MG63 (cell line): ENCODE results near the gene NFE2L2. TPM values are rescaled to one million over a fixed set of nuclear protein-coding genes. Genes with fewer than 3 reads are reported as not detected.
"Not testable (repeated sequence)": the region's sequence is repeated elsewhere in the genome, so short reads cannot be mapped to it uniquely, and the experiment has no call there.

ENCODE experiments used
- DNase-seq: peaks from one replicate; pipeline ENCODE4 v3.0.0-alpha.2; 2020
- H3K27me3 ChIP-seq: fragments of 250-450 bp; sonication (Bioruptor Pico); 2 replicates; pipeline ENCODE4 v1.5.1; 2020; ENCODE audit warnings: mild to moderate bottlenecking, moderate library complexity
- H3K36me3 ChIP-seq: fragments of 250-450 bp; sonication (Bioruptor Pico); 2 replicates; pipeline ENCODE4 v1.5.1; 2020; ENCODE audit warnings: mild to moderate bottlenecking, moderate library complexity
- H3K4me3 ChIP-seq: fragments of 250-450 bp; sonication (Bioruptor Pico); 2 replicates; pipeline ENCODE4 v1.5.1; 2020; ENCODE audit warnings: mild to moderate bottlenecking, moderate library complexity
- H3K9me3 ChIP-seq: fragments of 250-450 bp; sonication (Bioruptor Pico); 2 replicates; pipeline ENCODE4 v1.5.1; 2020; ENCODE audit warnings: mild to moderate bottlenecking, moderate library complexity
- total RNA-seq: library from RNA; depleted of rRNA; stranded (reverse); fragments of >200 nt; shearing (Covaris generic); gene quantifications from 2 replicates; pipeline ENCODE4 v1.2.3, GENCODE V29; 2014; ENCODE audit warnings: low replicate concordance

NFE2L2 gene
- total RNA-seq, 1 experiment from 2014 or later = 71.7 TPM

DNA sequence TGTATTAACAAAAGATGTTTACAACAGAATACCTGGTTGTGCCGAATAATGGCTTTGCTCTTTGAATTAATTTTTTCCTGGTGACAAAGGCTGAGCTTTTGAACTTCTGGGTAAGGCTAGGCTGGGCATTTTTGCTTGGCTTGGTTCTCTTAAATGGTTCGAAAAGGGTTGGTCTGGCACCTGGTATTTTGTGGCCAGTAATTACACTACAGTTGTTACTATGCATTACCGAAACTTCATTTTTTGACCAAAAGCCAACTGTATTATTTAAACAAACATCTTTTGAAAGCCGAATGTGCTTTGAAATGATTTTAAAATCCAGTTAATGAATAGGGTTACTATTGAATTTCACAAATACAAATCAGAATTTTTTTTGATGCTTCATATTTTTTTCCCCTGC is 19.4 kb upstream of the NFE2L2 start:
- no peaks in the 10 kb centered on the region for H3K9me3 ChIP-seq
- DNase-seq = no peak
- no peaks in the 10 kb centered on the region for H3K27me3 ChIP-seq
- H3K36me3 ChIP-seq = no peaks in the 10 kb centered on the region
- no peak overlapping the region for H3K4me3 ChIP-seq

DNA sequence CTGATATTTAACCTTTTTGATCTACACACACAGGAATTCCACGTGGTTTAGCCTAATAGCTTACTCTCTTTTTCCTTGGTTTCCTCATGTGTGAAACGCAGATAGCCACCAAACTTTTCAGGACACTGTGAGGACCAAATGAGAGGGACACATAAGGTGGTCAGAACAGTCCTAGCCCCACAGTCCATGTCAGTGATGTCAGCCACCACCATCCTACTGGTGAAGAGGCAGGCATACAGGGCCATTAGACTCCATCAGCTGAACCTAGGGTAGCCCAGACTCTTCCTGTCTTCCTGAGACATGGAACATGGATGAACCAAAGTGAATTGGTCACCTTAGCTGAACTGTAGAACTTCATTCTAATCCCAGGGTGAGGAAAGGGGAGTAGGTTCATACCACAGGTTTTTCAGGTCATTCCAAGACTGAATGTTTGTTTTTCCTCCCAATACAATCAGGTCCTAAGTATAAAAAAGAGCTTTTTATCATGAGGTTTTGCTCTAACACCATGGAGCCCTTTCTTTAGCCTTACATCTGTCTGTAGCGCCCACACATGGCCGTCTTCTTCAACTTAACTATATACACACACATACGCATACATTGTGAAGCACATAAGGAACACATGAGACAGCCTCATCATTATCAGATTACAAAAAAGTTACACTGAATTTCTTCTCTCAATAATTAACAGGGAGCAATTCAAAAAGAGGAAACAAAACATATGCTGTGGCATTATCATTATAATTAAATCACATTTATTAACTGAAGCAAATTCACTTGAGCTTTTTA is 18.5 kb upstream of the NFE2L2 start:
- DNase-seq = no peak
- no peaks in the 10 kb centered on the region for H3K36me3 ChIP-seq
- H3K27me3 ChIP-seq = no peaks in the 10 kb centered on the region
- H3K4me3 ChIP-seq = no peak overlapping the region
- no peaks in the 10 kb centered on the region for H3K9me3 ChIP-seq

DNA sequence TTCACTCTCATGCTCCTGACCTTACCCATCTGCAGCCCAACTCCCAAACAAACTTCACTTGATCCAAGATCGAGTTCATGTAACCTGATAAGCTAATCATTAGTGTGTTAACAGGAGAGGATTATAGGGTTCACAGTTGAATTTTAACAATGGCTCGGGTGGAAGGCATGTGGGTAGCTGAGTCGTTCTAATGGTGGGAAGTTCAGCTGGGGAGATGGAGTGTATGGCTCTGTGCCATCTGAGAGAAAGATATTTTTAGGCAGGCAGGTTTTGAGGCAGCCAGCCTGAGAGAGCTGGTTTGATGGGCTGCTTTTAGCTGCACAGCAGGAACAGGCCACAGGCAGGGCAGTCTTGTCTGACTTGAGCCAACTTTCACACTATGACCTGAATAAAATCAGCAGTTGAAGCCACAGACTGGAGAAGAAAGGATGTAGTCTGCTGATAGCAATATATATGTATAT is 17.7 kb upstream of the NFE2L2 start:
- H3K9me3 ChIP-seq = no peaks in the 10 kb centered on the region
- peak; percentile 34 for DNase-seq
- H3K36me3 ChIP-seq = no peaks in the 10 kb centered on the region

DNA sequence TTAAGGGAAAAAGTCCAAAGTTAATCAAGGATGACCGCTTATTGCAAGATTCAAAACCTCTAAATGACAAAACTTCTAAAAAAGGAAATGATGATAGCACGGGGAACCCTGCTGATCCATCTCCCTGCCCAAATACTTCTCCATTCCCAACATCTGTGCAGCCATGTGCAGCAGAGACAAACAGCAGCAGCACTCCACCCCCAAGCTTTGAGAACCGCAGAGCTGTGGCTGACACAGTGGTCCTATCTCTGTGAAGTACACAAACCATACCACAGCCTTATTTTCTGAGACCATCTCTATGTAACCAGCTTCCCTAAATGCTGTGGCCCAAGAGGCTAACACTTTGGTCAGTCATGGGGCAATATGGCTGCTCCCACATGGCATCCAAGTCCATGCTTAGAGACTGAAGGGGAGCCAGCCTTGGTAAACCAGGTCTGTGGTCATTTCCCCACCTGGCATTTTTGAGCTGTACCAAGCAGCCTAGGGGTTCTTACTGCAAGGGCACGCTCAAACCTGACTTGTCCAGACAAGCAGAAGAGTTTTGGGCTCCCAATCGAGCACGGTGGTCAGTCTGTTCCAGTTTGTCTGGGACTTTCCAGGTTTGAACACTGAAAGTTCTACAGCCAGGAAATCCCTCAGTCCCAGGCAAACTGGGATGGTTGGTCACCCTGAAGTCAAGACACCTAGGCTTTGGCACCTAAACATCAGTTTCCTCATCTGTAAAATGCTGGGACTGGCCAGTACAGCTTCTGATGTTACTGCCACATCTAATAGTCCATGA is 17.1 kb upstream of the NFE2L2 start:
- no peaks in the 10 kb centered on the region for H3K36me3 ChIP-seq
- H3K4me3 ChIP-seq = no peak overlapping the region
- no peaks in the 10 kb centered on the region for H3K9me3 ChIP-seq
- H3K27me3 ChIP-seq = no peaks in the 10 kb centered on the region
- DNase-seq = no peak

More for the DNA sequence above, 17.7 kb upstream of the NFE2L2 start:
- H3K4me3 ChIP-seq = no peak overlapping the region
- H3K27me3 ChIP-seq = no peaks in the 10 kb centered on the region

DNA sequence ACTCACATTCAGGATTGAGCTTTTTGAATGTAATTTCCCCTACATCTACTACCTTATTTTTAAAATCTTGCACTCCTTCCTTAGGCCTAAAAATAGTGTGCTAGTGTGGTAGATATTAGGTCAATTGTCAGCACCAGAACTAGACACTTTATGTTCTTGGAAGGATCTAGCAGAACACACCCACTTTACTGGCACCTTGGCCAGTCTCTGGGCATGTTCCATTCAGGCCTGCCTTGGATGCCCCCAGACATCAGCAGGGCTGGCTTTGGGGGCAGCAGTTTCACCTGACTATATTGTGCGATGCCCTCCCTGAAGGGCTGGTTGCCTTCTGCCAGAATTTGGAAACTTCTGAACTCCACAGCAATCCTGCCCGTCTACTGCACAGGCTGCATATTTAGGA is 15.3 kb upstream of the NFE2L2 start:
- DNase-seq = no peak
- no peaks in the 10 kb centered on the region for H3K36me3 ChIP-seq
- H3K4me3 ChIP-seq = no peak overlapping the region
- H3K27me3 ChIP-seq = no peaks in the 10 kb centered on the region
- no peaks in the 10 kb centered on the region for H3K9me3 ChIP-seq

DNA sequence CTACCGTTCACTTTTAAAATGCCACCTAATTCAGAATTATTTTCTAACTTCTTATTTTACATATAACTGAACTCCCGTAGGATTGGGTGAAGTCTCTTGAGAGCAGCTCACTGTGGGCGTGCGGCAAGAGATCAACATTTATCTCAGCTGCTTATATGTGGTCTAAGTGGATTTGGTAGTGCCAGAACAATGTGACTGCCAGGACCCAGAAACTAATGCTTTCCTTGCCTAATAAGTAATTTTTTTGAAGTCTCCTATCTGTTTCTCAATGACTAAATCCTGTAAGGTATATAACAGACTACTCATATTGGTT is 11.2 kb upstream of the NFE2L2 start:
- H3K36me3 ChIP-seq = no peaks in the 10 kb centered on the region
- DNase-seq = peak; percentile 82
- H3K27me3 ChIP-seq = no peaks in the 10 kb centered on the region
- H3K4me3 ChIP-seq = 0 out of 2 replicates have a peak overlapping the region, but pooled peaks have one; percentile 5
- H3K9me3 ChIP-seq = no peaks in the 10 kb centered on the region

DNA sequence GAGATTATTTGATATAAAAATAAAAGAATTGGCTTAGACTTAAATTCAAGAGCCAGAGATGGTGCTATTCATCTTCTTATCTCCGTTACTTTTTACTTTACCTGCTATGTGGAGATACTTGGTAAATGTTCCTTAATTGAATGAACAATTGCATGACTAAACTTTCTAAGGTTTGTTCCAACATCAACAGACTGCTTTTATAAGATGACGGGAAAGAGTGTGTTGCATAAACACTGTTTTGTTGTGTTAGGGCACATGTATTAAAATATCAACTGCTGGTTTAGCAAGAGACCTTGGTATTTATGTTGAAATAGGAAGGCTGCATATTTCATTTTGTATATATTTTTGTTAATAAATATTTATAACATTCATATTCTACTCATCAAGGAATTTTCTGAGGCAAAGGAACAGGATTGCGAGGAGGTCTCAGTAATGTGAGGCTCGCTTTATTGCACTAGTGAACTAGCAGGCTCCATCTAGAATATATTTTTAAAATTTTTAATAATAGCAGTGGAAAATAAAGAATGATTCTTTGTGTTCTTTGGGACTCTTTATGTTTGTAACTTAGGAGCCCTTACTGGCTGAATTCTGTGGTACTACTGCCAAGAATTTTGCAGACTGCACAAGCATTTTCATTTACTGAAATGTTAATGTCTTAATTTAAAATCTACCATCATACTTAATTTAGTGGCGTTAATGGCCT is 10.7 kb upstream of the NFE2L2 start:
- Histone ChIP-seq H3K9me3 (no peaks in the 10 kb centered on the region), H3K4me3 (0 out of 2 replicates have a peak overlapping the region, but pooled peaks have one; percentile 5), H3K27me3 (no peaks in the 10 kb centered on the region), H3K36me3 (no peaks in the 10 kb centered on the region)
- DNase-seq = no peak

DNA sequence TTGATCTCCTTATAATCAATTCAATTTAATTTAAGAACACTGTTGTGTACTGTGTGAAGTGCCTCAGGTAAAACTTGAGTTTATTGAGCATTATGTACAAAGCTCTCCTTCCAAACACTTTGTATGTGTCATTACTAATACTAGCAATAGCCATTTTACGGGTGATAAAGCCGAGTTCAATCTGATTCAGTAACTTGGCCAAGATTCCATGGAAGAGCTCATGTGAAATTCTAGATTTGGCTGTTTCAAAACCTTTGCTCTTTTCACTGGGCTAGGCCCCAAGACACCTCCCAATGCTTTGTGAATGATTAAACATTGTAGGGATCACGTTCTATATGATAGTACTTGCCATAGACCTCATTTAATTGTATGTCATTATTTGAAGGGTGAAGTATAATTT is 8.9 kb upstream of the NFE2L2 start:
- no peaks in the 10 kb centered on the region for H3K9me3 ChIP-seq
- DNase-seq = peak; percentile 67
- no peaks in the 10 kb centered on the region for H3K36me3 ChIP-seq
- H3K27me3 ChIP-seq = no peaks in the 10 kb centered on the region
- H3K4me3 ChIP-seq = no peak overlapping the region

DNA sequence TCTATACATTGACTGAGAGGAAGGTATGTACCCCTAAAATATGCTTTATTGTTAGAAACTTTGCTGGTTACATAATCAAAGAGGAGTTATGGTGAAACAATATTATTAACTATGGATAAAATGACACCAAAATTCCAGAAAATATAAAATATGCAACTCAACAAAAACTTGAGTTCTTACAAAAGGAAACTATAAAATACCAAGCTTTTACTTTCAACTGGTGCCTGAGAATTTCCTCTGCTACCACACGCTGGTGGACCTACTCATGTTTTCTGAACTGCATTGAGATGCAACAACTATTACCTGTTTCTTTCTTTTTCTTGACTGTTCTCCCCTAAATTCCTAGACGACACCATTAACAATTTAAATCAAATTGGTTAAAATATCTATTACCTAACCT is 8.2 kb upstream of the NFE2L2 start:
- Histone ChIP-seq H3K4me3 (no peak overlapping the region), H3K9me3 (no peaks in the 10 kb centered on the region), H3K36me3 (no peaks in the 10 kb centered on the region), H3K27me3 (no peaks in the 10 kb centered on the region)
- DNase-seq = no peak

DNA sequence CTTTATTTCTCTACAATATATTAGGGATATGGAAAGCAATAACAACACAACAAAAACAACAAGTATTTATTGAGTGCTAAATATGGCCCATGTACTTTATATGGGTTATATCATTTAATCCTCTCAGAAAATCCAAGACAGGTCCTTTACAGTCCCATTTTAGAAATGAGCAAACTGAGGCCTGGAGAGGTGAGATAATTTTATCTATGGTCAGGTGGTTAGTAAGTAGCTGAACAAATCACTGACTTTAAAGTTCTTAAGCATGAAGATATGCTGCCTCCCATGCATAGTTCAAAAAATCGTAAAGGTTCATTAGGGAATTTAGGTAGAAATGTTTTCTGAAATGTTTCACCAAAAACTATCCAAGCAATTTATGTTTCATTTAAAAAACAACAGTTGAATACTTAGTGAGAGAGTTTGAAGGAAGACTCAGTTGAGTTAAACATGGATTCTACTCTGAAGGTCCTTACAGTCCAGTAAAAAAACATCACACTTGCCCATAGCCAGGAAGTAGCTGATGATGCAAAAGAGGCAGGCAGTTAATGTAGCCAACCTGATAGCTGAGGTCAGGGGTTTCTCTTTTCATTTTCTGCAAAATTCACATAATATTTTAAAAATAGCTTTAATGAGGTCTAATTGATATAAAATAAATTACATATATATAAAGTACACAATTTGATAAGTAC is 7.6 kb upstream of the NFE2L2 start:
- Histone ChIP-seq H3K27me3 (no peaks in the 10 kb centered on the region), H3K36me3 (no peaks in the 10 kb centered on the region), H3K4me3 (no peak overlapping the region), H3K9me3 (no peaks in the 10 kb centered on the region)
- no peak for DNase-seq

DNA sequence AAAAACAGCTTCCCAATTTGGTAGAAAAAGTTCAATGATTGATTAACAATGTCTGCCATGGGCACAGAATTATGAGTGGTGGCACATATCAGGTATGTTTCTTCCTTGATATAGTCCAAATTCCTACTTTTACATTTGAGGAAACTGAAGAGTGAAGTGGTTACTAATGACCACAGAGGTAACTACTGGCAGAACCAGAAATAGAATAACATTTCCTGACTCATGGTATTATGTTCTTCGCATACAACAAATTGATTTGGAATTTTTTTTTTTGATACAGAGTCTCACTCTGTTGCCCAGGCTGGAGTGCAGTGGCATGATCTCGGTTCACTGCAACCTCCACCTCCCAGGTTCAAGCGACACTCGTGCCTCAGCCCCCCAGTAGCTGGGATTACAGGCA is 6.0 kb upstream of the NFE2L2 start:
- Histone ChIP-seq H3K9me3 (no peaks in the 10 kb centered on the region), H3K36me3 (no peaks in the 10 kb centered on the region), H3K27me3 (no peaks in the 10 kb centered on the region), H3K4me3 (no peak overlapping the region)
- no peak for DNase-seq

DNA sequence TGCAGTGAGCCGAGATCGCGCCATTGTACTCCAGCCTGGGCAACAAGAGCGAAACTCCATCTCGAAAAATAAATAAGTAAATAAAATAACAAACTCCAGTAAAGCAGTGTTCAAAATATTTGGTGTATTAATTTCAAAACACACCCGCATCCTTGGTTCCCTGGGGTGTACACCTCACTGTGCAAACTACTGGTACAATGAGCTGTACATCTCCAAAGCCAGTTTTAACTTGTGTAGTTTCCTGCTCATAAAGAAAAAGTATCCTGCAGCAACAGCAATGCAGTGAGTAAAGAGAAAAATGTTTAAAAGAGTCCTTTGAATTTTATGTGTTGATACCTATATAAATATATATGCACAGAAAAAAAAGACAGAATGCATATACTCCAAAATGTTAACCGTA is 4.4 kb upstream of the NFE2L2 start:
- no peak overlapping the region for H3K4me3 ChIP-seq
- no peaks in the 10 kb centered on the region for H3K27me3 ChIP-seq
- H3K36me3 ChIP-seq = no peaks in the 10 kb centered on the region
- no peaks in the 10 kb centered on the region for H3K9me3 ChIP-seq
- DNase-seq = no peak

DNA sequence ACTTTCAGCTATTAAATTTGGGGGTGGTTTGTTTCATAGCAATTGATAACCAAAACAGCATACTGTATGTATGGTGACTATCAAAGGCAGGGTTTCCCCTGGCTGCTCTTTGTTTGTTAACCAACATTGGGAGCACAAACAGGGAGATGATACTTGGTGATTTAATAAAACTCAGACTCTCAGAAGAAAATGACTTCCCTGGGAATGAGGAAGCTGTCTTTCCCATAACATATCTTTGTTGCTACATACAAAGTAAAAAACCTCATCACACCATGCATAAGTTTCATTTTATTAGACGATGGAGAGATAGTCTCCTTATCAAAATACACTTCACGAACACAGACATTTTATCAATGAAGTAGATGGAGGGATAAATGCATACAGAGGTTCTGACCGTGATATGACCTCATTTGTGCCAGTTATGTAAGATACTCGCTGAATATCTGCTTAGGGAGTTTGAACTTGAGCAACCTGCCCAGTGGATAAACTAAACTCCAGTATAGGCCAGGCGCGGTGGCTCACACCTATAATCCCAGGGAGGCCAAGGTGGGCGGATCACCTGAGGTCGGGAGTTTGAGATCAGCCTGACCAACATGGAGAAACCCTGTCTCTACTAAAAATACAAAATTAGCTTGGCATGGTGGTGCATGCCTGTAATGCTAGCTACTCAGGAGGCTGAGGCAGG is 3.8 kb upstream of the NFE2L2 start:
- H3K4me3 ChIP-seq = no peak overlapping the region
- H3K9me3 ChIP-seq = no peaks in the 10 kb centered on the region
- H3K27me3 ChIP-seq = no peaks in the 10 kb centered on the region
- DNase-seq = no peak
- H3K36me3 ChIP-seq = peaks cover 3% of the 10 kb centered on the region

DNA sequence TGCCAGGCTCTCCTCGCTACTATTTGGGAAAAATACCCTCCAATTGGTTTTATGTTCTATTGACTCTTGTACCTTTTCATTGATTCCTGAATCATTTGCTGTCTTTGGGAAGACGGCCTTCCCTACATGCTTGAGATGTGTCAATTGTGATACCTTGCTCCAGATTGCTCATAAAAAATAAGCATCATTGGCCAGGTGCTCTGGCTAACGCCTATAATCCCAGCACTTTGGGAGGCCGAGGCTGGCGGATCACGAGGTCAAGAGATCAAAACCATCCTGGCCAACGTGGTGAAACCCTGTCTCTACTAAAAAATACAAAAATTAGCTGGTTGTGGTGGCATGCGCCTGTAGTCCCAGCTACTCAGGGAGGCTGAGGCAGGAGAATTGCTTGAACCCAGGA is 2.4 kb upstream of the NFE2L2 start:
- H3K36me3 ChIP-seq = peaks cover 16% of the 10 kb centered on the region
- DNase-seq, H3K4me3 ChIP-seq, H3K9me3 ChIP-seq, H3K27me3 ChIP-seq: not testable (repeated sequence)

DNA sequence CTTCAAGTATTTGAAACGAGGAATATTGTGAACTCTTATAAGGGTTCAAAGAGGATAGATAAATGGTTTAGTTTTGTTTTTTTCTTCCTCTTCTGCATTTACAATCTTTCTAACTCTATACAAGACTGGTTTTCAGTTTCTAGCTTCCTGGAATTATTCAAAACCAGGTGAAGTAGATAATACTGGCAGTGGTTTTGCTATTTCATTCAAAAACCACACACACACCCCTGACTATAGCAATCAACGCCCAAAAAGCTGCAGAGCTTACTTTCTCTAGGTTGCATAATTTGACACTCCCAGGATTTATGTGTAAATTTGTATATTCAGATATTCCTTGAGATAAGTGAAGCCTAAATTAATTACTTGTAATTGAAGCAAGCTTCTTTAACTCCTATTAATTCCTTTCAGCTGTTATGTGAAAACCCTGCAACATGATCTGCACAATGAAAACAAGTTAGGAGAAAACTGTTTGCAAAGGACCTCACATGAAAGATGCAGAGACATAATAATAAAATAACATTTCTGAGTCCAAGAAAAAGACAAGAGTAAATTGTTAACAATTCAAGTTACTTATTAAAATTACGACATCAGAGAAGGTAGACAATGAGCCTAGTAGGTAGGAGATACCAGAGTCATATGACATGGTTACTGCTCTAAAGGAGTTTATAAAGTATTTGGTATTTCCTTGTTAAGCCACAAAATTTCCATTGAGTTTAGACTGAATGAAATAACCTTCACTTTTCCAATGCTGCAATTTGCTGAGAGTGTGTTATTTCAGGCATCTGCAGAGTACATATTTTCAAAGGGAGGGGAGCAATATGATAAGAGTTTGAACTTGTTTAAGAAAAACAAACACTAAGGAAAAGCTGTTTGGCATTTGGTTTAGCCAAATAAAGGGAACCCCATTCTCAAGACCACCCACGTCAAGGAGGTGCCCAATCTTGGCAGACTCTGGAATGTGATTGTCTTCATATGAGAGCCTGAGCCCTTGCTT is 1.6 kb upstream of the NFE2L2 start:
- Histone ChIP-seq H3K27me3 (no peaks in the 10 kb centered on the region), H3K36me3 (peaks cover 21% of the 10 kb centered on the region), H3K4me3 (peak overlapping the region; percentile 93), H3K9me3 (no peaks in the 10 kb centered on the region)
- DNase-seq = no peak
